SK-N-SH treated with all-trans-retinoic acid at 6 μM for 48 hours (cell line): Measurements from ENCODE around the gene FBXO42.

Experiments used
- ATAC-seq: fragments of 200-7000 bp; cut with Tn5 transposase; 3 replicates; pipeline ENCODE4 v1.9.1; 2020; ENCODE audit warnings: mild to moderate bottlenecking, moderate library complexity
- ARNTL ChIP-seq: fragments of 450-650 bp; formaldehyde crosslinking; IDR thresholded peaks from 2 replicates; pipeline ENCODE4 v1.5.0; 2020; ENCODE audit warnings: low read depth, mild to moderate bottlenecking, moderate library complexity, borderline replicate concordance
- BACH2 ChIP-seq: fragments of 250-450 bp; sonication (Bioruptor Pico); IDR thresholded peaks from 2 replicates; pipeline ENCODE4 v1.9.0; 2021; ENCODE audit warnings: mild to moderate bottlenecking, borderline replicate concordance
- CSDC2 ChIP-seq: fragments of 250-450 bp; sonication (Bioruptor Pico); IDR thresholded peaks from 2 replicates; pipeline ENCODE4 v1.5.0; 2020; ENCODE audit warnings: mild to moderate bottlenecking, moderate library complexity
- ESRRG ChIP-seq: fragments of 250-450 bp; sonication (Bioruptor Pico); IDR thresholded peaks from 2 replicates; pipeline ENCODE4 v1.6.1; 2021; ENCODE audit warnings: mild to moderate bottlenecking
- GLIS3 ChIP-seq: fragments of 250-450 bp; sonication (Bioruptor Pico); IDR thresholded peaks from 2 replicates; pipeline ENCODE4 v1.5.0; 2020; ENCODE audit warnings: mild to moderate bottlenecking, moderate library complexity
- ISL1 ChIP-seq: fragments of 250-450 bp; sonication (Bioruptor Pico); IDR thresholded peaks from 2 replicates; pipeline ENCODE4 v2.1.2; 2022; ENCODE audit warnings: mild to moderate bottlenecking, moderate library complexity
- OSR1 ChIP-seq: fragments of 250-450 bp; sonication (Bioruptor Pico); IDR thresholded peaks from 2 replicates; pipeline ENCODE4 v1.8.0; 2022; ENCODE audit warnings: moderate library complexity, mild to moderate bottlenecking, inconsistent platforms
- RARB ChIP-seq: fragments of 250-450 bp; sonication (Bioruptor Pico); IDR thresholded peaks from 2 replicates; pipeline ENCODE4 v1.8.0; 2021; ENCODE audit warnings: mild to moderate bottlenecking, moderate library complexity
- SNAI2 ChIP-seq: fragments of 250-450 bp; sonication (Bioruptor Pico); IDR thresholded peaks from 2 replicates; pipeline ENCODE4 v1.5.0; 2020; ENCODE audit warnings: mild to moderate bottlenecking, moderate library complexity
- TCF4 ChIP-seq: fragments of 250-450 bp; sonication (Bioruptor Pico); IDR thresholded peaks from 2 replicates; pipeline ENCODE4 v1.8.0; 2021; ENCODE audit warnings: mild to moderate bottlenecking, moderate library complexity, borderline replicate concordance
- TOX ChIP-seq: fragments of 250-450 bp; sonication (Bioruptor Pico); IDR thresholded peaks from 2 replicates; pipeline ENCODE4 v1.8.0; 2021; ENCODE audit warnings: mild to moderate bottlenecking, moderate library complexity, borderline replicate concordance
- ZFP3 ChIP-seq: fragments of 250-450 bp; sonication (Bioruptor Pico); IDR thresholded peaks from 2 replicates; pipeline ENCODE4 v1.5.0; 2020; ENCODE audit warnings: mild to moderate bottlenecking, moderate library complexity
- ZFP30 ChIP-seq: fragments of 450-650 bp; formaldehyde crosslinking; IDR thresholded peaks from 2 replicates; pipeline ENCODE4 v1.5.0; 2022; ENCODE audit warnings: mild to moderate bottlenecking, moderate library complexity
- ZNF8 ChIP-seq: fragments of 450-650 bp; formaldehyde crosslinking; IDR thresholded peaks from 2 replicates; pipeline ENCODE4 v1.5.0; 2020; ENCODE audit warnings: mild to moderate bottlenecking, moderate library complexity
- TF ChIP-seq, protein P1 (sequence below): fragments of 250-450 bp; sonication (Bioruptor Pico); IDR thresholded peaks from 2 replicates; pipeline ENCODE4 v1.5.1; 2021; ENCODE audit warnings: mild to moderate bottlenecking, moderate library complexity
- TF ChIP-seq, protein P2 (sequence below): fragments of 250-450 bp; sonication (Bioruptor Pico); IDR thresholded peaks from 2 replicates; pipeline ENCODE4 v1.8.0; 2020; ENCODE audit warnings: mild to moderate bottlenecking, moderate library complexity, borderline replicate concordance
- TF ChIP-seq, protein P3 (sequence below): fragments of 250-450 bp; sonication (Bioruptor Pico); IDR thresholded peaks from 2 replicates; pipeline ENCODE4 v1.5.0; 2020; ENCODE audit warnings: mild to moderate bottlenecking, moderate library complexity
- TF ChIP-seq, protein P4 (sequence below): fragments of 250-450 bp; sonication (Bioruptor Pico); IDR thresholded peaks from 2 replicates; pipeline ENCODE4 v1.8.0; 2021; ENCODE audit warnings: low read depth, mild to moderate bottlenecking, moderate library complexity, borderline replicate concordance

Gene FBXO42

DNA sequence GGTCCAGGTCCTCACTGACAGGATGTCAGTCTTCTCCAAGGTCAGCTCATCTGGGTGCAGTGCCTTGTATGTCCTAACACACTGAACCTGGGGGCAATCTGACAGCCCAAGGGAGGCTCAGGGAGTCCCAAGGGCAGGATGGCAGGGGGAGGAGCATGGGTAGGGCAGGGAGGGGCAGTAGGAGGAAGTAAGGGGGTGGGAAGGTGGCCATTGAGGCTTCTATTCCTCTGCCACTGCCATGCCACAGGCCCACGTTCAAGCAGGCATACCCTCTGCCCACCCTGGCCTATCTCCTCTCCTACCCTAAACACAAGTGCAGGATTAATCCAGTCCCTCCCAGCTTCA is 153.2 kb downstream of the FBXO42 start:
- no peak for TF ChIP-seq TOX (CRISPR knock-in tag)
- TF ChIP-seq ZFP30: no peak
- TF ChIP-seq, protein P1, sequence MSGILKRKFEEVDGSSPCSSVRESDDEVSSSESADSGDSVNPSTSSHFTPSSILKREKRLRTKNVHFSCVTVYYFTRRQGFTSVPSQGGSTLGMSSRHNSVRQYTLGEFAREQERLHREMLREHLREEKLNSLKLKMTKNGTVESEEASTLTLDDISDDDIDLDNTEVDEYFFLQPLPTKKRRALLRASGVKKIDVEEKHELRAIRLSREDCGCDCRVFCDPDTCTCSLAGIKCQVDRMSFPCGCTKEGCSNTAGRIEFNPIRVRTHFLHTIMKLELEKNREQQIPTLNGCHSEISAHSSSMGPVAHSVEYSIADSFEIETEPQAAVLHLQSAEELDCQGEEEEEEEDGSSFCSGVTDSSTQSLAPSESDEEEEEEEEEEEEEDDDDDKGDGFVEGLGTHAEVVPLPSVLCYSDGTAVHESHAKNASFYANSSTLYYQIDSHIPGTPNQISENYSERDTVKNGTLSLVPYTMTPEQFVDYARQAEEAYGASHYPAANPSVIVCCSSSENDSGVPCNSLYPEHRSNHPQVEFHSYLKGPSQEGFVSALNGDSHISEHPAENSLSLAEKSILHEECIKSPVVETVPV (CRISPR knock-in tag): no peak
- TF ChIP-seq RARB: no peak
- TF ChIP-seq CSDC2 (CRISPR knock-in tag): no peak
- no peak for TF ChIP-seq ARNTL (CRISPR knock-in tag)
- no peak for TF ChIP-seq GLIS3
- TF ChIP-seq ZFP3: no peak
- TF ChIP-seq TCF4: no peak
- TF ChIP-seq BACH2 (CRISPR knock-in tag): no peak
- no peak for TF ChIP-seq ESRRG (CRISPR knock-in tag)
- TF ChIP-seq, protein P2, sequence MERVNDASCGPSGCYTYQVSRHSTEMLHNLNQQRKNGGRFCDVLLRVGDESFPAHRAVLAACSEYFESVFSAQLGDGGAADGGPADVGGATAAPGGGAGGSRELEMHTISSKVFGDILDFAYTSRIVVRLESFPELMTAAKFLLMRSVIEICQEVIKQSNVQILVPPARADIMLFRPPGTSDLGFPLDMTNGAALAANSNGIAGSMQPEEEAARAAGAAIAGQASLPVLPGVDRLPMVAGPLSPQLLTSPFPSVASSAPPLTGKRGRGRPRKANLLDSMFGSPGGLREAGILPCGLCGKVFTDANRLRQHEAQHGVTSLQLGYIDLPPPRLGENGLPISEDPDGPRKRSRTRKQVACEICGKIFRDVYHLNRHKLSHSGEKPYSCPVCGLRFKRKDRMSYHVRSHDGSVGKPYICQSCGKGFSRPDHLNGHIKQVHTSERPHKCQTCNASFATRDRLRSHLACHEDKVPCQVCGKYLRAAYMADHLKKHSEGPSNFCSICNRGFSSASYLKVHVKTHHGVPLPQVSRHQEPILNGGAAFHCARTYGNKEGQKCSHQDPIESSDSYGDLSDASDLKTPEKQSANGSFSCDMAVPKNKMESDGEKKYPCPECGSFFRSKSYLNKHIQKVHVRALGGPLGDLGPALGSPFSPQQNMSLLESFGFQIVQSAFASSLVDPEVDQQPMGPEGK (CRISPR knock-in tag): no peak
- TF ChIP-seq, protein P3, sequence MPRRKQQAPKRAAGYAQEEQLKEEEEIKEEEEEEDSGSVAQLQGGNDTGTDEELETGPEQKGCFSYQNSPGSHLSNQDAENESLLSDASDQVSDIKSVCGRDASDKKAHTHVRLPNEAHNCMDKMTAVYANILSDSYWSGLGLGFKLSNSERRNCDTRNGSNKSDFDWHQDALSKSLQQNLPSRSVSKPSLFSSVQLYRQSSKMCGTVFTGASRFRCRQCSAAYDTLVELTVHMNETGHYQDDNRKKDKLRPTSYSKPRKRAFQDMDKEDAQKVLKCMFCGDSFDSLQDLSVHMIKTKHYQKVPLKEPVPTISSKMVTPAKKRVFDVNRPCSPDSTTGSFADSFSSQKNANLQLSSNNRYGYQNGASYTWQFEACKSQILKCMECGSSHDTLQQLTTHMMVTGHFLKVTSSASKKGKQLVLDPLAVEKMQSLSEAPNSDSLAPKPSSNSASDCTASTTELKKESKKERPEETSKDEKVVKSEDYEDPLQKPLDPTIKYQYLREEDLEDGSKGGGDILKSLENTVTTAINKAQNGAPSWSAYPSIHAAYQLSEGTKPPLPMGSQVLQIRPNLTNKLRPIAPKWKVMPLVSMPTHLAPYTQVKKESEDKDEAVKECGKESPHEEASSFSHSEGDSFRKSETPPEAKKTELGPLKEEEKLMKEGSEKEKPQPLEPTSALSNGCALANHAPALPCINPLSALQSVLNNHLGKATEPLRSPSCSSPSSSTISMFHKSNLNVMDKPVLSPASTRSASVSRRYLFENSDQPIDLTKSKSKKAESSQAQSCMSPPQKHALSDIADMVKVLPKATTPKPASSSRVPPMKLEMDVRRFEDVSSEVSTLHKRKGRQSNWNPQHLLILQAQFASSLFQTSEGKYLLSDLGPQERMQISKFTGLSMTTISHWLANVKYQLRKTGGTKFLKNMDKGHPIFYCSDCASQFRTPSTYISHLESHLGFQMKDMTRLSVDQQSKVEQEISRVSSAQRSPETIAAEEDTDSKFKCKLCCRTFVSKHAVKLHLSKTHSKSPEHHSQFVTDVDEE (CRISPR knock-in tag): no peak
- no peak for TF ChIP-seq ISL1 (CRISPR knock-in tag)
- ATAC-seq: no peak

DNA sequence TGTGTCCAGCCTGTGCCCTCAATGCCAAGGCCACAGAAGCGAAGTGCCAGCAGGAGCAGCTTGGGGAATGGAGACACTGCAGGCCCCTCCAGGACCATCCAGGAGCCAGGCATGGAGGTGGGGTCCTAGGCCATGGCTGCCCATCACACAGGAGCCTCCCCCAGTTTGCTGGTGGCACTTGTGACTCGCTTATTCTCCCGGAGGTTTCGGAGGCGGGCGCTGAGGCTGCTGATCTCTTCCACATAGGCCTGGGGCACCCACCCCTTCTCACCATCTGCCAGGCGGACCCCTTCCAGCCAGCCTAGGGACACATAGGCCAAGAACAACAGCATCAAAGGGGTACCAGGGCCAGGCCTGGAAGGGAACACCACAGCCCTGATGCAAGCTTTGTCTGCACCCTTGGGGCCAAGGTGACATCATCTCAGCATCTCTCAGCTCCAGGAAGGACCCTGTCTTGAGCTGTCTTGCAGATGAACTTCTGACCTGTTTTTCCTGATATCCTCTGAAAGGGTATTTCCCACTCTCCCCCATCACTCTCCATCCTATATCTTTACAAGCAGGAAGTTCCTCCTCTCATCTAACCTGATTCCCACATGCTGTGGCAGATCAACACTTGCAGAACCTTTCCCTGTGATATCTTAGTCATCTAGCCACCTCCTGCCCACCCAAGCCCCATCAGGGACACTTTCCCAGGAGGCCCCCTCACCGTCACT is 153.7 kb downstream of the FBXO42 start:
- no peak for ATAC-seq
- TF ChIP-seq ZNF8 (CRISPR knock-in tag): no peak
- TF ChIP-seq SNAI2 (CRISPR knock-in tag): no peak
- no peak for TF ChIP-seq OSR1 (CRISPR knock-in tag)
- TF ChIP-seq, protein P3 (CRISPR knock-in tag): no peak

DNA sequence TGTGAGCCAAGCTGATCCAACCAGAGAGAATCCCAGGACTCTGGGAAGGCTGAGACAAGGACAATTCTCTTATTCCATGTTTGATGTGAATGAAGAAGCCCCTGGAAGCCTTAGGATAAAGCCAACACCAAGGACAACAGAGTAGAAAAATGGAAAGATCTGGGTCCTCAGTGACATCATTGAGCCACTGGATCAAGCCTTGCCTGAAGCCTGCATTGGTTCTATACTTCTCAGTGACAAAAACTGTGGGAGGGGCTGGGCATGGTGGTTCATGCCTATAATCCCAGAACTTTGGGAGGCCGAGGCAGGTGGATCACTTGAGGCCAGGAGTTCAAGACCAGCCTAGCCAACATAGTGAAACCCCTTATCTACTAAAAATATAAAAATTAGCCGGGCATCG is 155.4 kb downstream of the FBXO42 start:
- TF ChIP-seq, protein P4, sequence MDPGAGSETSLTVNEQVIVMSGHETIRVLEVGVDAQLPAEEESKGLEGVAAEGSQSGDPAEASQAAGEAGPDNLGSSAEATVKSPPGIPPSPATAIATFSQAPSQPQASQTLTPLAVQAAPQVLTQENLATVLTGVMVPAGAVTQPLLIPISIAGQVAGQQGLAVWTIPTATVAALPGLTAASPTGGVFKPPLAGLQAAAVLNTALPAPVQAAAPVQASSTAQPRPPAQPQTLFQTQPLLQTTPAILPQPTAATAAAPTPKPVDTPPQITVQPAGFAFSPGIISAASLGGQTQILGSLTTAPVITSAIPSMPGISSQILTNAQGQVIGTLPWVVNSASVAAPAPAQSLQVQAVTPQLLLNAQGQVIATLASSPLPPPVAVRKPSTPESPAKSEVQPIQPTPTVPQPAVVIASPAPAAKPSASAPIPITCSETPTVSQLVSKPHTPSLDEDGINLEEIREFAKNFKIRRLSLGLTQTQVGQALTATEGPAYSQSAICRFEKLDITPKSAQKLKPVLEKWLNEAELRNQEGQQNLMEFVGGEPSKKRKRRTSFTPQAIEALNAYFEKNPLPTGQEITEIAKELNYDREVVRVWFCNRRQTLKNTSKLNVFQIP (CRISPR knock-in tag): no peak
- TF ChIP-seq TOX (CRISPR knock-in tag): no peak
- no peak for ATAC-seq
